Thyroid gland (tissue), 4 donors: ENCODE data around the gene SLC29A4.

Source experiments
- POLR2A ChIP-seq, 2 donors: fragments of 450-650 bp; IDR thresholded peaks; one replicate each; pipeline ENCODE4 v1.6.1; 2017; ENCODE audit warnings: antibody characterized with exemption in 2 of 2, mild to moderate bottlenecking in 2 of 2, moderate library complexity in 1 of 2
- TF ChIP-seq, protein P1 (sequence below), 6 experiments: fragments of 200-600 bp in 3 of 6; fragments of 450-650 bp in 3 of 6; sonication (generic) in 3 of 6; IDR thresholded peaks; one replicate each; pipeline ENCODE4 v1.5.1; 2016 to 2019; ENCODE audit warnings: antibody characterized with exemption in 6 of 6, mild to moderate bottlenecking in 2 of 6, inconsistent platforms in 1 of 6, moderate library complexity in 1 of 6

DNA sequence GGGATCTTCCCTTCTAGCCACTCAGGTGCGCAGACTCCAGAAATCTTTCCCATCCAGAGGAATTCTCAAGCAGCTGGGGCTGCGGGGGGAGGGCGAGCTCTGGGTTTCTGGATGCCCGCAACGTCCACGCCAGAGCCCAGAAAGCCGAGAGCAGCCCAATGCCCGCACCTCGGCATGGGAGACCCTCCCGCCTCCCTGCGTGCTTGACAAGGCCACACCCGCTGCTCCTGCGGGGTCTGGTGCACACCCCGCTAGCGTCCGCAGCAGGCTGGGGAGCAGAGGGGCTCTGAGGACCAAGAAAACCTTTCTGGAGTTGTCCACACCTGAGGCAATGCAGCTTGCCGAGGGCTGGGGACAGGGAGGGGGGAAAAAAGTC lies 66.2 kb downstream of the SLC29A4 start:
- TF ChIP-seq, protein P1, sequence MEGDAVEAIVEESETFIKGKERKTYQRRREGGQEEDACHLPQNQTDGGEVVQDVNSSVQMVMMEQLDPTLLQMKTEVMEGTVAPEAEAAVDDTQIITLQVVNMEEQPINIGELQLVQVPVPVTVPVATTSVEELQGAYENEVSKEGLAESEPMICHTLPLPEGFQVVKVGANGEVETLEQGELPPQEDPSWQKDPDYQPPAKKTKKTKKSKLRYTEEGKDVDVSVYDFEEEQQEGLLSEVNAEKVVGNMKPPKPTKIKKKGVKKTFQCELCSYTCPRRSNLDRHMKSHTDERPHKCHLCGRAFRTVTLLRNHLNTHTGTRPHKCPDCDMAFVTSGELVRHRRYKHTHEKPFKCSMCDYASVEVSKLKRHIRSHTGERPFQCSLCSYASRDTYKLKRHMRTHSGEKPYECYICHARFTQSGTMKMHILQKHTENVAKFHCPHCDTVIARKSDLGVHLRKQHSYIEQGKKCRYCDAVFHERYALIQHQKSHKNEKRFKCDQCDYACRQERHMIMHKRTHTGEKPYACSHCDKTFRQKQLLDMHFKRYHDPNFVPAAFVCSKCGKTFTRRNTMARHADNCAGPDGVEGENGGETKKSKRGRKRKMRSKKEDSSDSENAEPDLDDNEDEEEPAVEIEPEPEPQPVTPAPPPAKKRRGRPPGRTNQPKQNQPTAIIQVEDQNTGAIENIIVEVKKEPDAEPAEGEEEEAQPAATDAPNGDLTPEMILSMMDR (IDR thresholded peaks at IDR 0.05): no peak
- no peak for TF ChIP-seq POLR2A (IDR thresholded peaks at IDR 0.05)
